GM18520 (cell line): ENCODE data around the gene EDAR.

Experiments
- ATAC-seq: cut with Tn5 transposase; IDR thresholded peaks from one replicate; pipeline ENCODE4 v1.9.1; 2021; ENCODE audit not compliant: unreplicated experiment

The EDAR gene

DNA sequence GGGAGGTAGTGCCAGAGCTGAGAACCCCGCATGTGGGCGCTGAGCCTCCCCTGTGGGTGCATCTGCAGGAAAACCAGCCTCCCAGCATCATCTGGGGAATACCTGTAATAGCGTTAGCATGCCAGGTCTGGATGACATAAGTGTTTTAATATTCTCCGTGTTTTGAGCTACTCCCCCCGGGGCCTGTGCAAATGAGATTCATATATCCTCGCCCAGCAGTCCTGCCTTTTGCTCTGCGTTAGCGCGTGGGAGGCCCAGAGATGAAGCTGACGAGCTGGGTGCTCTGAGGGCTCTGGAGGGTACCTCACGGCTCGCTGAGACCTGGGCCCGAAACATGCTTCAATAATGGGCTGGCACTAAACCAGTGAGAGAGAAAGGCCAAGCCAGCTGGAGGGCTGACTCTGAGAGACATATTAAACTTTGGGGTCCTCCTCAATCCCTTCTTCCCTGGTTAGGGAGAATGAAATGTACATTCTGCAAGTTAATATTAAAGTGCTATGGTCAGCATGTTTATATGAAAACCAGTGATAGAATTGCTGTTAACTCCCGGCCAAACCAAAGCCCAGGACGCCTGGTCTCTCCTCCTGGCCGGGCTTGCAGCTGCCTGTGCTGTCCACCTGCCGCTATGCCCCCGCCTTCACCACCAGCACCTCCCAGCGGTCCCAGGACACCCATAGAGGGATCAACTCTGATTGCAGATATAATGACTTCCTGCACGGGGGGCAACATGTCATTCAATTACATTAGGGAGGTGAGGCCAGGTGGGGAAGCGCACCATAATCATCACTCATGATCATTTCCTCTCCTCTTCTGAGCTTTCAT lies 77.0 kb downstream of the EDAR start:
- ATAC-seq = no peak

DNA sequence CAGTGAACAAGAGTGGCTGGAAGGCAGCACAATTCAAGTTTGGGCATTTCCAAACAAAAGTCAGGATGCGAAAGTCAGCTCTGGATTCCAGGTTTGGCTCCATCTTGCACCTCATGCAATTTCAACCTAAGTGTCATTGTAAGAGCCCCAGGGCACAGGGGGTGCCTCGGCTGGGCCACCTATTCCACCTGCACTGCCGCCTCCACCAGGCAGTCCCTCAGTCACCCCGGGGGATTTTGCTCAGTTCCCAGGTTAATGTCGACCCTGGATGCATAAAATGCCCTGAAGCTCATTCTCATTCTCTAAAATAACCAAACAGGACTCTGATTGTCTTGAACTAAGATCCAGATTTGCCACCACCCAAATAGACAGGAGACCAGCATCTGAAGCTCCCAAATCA lies 77.6 kb downstream of the EDAR start:
- ATAC-seq = no peak

DNA sequence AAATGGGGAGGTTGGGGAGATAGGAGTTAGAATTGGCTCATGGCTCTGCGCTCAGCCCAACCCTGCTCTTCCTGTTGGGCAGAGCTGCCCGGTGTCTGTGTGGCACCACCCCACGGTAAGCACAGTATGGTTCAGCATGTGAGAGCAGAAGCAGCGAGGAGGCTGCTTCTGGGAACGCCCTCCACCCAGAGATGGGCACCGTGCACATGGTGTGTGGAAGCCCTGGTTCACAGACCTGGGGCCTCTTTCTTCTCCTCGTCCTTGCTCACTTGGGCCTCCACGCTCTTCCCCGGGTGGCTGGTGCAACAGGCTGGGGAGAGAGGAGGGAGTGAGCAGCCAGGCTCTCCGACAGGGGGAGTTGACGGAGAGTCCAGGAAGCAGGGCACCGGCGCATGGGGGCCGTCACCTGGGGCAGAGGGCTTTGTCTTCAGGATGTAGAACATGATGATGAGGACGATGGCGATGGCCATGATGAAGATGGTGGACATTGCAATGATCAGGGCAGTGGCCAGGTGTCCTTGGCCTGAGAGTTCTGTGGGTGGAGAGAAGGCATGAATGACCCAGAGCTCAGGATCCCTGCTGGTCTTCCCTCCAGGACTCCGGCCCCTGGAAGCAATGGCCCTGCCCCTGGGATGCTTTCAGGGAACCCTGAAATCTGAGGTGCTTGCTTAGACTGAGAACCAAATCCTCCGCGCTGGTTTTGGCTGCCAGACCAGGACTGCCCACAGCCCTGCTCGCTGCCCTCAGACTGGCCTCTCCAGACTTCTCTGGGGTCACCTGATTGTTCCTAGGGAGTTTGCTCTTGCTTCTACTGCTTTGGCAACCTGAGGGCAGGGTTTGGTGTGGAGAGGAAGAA lies 78.3 kb downstream of the EDAR start:
- ATAC-seq = no peak

DNA sequence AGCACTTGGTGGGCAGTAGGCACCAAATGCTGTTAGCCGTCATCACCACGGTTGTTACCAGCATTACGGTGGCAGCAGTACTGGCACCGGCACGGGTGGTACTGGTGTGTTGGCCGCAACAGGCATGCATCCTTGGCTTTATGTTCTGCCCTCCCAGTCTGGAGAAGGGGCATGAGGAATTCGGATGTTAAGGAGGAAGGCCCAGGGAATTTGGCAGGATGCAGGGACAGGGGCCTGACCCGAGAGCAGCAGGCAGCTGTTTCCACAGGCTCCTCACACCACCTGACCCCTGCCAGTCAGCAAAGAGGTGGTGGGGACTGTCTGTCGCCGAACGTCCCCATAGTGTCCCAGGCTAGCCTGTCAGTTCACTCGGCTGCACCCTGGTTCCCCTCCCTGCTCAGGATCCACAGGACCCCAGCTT lies 79.0 kb downstream of the EDAR start:
- no peak for ATAC-seq

DNA sequence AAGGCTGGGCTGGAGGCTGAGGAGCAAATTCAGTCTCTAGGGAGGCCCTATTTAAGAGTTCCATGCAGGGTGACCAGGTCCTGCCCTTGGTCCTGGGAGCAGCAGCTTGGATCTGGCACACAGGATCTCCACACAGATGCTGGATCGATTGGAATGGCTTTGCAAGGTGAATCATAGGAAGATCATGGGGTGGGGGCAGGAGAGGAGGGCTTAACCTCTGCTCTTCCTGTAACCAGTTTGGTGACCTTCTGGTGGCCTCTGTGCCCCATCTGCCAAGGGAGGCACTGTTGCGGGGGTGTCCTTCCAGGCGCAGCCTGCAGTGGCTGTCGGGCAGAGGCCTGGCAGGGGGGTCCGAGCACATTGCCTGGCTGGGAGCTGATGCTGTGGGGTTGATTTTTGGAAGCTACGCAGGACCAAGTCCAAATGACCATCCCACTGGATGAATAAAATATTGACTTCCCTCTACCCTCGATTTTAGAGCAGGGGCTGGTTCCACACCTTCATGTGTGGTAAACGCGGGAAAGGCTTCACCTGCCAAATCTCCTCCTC lies 79.7 kb downstream of the EDAR start:
- no peak for ATAC-seq

DNA sequence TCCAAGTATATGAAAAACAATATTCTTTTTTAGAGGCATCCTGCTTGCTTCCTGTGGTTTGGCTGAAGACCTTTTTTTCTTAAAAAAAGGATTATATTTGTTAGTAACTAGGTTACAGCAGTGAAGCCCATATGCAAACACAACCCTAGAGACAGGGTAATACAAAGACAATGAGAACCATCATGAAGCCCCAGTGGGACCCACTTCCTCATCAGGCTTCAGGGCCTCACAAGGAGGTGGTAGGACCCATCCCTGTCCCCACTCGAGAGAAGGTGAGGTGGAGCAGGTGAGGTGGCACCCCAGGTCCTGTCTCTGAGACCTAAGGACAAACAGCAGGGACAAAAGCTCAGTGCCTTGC lies 80.3 kb downstream of the EDAR start:
- ATAC-seq = no peak

DNA sequence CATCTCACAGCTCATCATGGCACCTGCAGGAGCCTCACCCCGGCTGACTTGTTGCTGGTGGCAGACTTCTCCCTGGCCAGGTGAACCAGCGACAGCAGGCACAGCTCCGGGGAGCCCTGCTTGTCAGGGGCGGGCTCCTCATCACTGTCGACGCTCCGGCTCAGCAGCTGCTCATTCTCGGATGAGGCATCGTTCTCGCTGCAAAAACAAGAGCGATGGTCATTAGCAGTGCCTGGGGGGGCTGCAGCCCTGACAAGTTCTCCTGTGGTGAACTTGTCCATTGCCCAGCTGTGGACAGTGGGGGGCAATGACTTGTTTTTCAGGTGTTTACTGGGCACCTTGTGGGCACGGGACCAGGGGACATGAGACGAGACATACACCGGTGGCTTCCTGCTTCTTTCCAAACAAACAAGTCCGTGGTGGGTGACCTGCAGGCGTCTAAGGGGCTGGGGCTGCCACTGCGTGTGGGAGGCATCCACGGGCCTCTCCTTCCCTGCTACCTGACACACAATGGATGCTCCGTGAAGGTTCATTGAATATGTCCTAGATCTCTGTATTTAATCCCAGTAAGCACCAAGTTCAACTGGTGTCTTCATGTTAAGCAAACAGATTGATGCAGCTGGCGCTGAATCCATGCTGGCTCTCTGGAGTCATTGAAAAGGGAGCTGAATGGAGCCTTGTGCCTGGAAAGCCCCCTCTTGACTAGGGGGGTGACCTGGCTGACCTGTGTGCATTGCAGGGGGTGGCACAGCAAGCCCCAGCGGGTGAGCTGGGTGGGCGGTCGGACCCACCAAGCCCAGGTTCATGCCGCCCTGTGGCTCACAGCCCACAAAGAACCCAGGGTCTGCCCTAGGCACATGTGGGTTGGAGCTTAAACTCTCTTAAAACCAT lies 81.0 kb downstream of the EDAR start:
- no peak for ATAC-seq

DNA sequence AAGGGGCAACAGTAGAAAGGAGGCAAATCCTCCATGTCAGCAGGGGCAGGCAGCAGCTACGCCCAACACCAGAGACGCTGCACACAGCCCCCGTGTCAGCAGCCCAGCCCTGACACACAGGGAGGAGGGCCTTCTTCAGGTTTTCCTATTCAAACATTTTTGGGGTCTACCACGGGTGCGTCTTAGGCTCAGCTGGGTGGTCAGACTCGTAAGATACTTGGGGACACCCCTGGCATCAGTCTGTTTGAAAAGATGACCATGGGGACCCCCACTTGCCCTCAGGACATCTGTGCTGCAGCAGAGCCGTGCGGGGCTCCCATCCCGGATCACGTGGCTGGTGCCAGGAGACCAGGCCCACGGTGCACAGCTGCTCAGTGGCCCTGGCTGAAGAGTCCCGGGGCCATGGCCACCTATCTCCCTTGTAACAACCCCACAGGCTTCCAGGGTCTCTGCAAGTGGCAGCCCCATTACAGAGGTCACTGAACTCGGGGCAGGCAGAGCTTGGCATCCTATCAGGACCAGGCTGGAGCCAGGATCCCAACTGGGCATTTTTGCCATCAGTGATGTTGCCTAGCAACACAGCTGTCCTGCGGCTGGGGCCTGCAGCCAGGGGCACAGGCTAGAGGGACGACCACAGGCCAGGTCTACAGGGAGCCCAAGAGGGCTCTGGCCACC lies 82.5 kb downstream of the EDAR start:
- ATAC-seq = no peak

DNA sequence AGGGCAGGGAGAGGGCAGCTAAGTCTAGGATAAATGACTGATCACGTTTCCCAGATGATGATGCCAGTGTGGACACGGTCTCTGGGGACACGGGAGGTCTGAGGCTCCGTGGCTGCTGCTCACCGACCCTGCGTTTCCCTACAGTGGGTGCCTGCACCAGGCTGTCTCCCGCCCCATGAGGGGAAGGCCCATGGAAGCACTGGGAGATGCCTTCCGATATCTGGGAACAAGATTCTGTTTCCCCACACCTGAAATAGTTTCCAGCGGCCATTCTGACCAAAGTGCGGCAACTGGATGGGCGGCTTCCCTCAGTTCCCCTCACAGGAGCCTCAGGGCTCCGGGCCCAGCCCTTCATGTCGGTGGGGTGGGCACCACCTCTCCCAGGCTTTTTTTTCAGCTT lies 83.1 kb downstream of the EDAR start:
- no peak for ATAC-seq

DNA sequence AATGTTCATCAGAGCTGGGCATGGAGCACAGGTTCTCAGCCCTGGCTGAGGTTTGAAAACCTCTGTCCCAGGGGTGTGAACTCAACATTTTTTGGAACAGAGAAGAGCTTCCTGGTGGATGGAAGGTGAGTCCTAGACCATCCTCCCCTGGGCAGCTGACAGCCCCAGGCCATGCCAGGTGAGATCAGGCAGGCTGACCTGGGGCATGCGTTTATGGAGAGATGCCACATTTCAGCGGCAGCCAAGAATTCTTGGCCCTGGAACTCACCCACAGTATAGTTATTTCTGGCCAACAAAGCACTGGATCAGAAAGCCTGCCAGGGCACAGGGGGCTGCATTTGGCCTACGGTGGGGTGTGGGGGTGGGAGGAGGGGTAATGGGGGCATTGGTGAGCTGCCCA lies 83.8 kb downstream of the EDAR start:
- no peak for ATAC-seq

DNA sequence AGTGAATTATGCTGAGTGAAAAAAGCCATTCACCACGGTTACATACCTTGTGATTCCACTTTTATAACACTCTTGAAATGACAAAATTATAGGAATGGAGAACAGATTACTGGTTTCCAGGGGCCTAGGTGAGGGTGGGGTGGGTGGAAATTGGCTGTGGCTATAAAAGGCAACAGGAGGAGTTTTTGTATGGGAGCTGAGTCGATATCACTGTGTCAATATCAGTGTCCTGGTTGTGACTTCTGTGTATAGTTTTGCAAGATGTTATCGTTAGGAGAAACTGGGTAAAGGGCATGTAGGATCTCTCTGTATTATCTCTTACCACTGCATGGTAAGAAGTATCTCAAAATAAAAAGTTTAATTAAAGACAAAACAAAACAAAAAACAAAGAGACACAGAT lies 84.3 kb downstream of the EDAR start:
- no peak for ATAC-seq

DNA sequence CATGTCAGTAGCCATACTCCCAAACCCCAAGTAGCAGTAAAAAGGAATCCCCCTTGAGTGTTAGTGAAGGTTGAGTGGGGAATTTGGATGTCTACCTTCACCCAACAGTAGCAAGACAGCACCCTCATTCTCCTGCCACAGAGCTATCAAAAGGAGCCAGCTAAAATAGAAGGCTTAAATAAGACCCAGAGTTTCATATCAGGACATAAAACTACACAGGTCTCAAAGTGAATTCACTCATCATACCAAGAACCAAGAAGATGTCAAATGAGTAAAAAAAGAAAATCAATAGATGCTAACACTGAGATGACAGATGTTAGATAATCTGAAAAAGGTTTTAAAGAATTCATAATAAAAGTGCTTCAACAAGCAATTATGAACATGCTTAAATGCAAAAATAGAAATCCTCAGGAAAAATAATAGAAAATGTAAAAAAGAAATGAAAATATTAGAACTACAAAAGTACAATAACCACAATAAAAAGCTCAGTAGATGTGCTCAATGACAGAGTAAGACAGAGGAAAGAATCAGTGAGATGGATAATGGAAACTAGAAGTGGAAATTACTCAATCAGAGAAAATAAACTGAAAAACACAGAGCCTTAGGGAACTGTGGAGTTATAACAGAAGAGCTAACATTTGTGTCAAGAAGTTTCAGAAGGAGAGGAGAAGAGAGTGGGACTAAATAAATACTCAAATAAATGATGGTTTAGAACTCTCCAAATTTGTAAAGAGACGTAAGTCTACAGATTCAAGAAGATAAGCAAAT lies 90.5 kb downstream of the EDAR start:
- ATAC-seq = no peak

DNA sequence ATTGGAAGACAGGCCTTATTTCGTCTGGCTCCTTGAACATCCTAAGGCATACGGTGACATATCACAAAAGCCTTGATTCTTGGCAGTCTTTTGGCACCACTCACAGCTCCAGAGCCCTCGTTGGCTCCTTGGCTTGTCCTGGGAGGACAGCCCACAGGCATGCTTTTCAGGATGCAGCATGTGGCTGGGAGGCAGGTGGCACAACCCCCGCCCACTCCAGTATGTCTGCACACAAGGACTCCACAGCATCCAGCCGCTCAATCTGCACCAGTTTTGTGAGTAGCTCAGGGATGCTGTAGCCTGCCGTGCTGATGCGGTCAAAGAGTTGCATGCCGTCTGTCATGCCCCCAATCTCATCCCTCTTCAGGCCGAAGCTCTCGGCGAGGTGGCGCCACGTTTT lies 92.3 kb downstream of the EDAR start:
- no peak for ATAC-seq

DNA sequence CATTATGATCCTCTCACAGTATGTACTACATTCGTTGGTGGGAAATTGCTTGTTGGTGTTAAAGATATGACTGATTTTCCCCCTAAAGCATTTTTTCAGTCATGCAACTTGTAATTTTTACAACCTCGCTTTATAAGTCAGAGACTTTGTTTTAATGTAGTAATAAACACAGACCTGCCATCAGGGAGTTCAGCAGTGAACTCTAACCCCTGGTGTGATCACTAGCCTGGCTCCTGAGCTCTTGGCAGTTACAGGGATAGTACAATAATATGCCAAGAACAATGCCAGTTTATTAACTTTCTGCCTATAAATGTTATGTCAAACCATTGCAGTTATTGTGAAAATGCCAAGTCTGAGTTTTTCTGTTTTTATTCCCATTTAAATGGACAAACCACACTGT lies 93.8 kb downstream of the EDAR start:
- no peak for ATAC-seq

DNA sequence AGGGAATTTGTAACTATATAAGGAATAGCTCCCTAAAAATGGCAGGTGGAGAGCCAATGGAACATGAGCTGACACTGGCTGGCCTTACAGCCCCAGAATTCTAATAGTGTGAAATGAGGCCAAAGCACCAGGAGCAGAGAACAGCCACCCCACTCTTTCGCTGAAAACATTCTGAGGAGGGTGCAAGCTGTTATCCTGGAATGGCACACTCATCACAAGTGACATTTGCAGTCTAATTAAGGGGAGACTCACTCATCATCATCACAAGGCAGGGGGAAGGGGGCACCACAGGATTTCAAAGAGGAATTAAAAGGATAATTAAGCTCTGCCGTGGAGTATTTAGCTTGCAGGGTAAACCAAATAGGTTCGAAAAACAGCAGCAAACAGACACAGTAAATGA lies 94.3 kb downstream of the EDAR start:
- no peak for ATAC-seq

DNA sequence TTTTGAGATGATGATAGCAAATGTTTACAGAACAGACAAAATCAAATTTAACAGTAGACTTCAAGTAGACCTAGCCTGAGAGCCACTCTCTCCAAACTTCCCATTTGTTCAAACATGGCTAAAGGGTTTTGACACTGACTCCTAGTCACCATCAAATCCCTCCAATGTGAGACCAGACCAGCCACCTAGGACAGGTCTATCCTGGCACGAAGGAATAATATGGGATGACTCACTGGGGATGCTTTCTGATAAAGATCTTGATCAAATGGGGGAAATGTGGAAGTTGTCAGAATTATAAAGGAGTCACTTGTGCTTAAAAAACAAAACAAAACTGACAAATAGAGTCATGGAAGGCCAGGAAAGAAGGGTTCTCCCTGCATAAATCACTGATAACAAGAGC lies 95.7 kb downstream of the EDAR start:
- no peak for ATAC-seq

DNA sequence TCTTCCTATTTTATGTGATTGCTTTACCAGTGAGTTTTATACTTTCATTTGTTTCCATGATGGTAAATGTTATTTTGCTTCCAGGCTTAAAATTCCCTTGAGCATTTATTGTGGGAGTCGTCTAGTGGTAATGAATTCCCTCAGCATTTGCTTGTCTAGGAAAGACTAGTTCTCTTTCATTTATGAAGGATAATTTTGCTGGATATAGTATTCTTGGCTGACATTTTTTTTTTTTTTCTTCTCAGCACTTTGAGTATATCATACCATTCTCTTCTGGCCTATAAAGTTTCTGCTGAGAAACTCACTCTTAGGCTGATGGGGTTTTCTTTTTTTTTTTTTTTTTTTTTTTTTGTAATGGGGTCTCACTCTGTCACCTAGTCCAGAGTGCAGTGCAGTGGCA lies 99.1 kb downstream of the EDAR start:
- no peak for ATAC-seq

DNA sequence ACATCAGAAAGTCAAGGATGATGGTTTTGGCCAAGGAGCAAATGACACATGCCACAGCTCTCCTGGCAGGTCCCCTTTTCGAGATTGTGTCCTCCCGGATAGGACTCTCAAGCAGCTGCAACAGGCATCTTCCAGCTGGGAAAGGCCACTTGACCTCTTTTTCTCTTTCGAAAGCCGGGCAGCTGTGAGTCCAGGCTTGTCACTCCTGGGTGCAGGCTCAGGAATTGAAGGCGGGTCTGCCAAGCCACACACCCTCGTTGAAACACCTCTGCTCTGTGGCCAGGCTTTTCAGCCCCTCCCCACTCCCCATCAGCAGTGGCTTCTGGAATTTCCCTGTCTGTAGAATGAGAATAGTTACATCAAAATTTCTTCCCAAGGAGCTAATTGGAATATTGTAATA lies 104.4 kb downstream of the EDAR start:
- ATAC-seq = no peak

DNA sequence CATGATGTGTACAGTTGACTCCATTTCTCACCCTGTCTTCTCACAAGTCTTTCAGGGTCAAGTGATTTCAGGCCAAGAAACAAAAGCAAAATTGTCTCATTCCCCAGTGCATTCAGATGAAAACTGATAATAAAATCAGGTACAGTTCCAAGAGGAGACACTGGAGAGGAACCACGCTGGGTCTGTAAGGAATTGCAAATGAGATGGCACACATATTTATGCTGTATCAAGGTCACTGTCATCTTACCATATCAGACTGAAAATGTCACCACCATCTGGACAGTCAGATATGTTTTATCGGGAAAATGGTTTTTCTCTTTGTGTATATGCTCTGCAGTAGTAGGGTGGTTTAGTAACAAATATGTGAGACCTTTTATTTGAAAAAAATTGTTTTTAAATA lies 110.7 kb downstream of the EDAR start:
- no peak for ATAC-seq

DNA sequence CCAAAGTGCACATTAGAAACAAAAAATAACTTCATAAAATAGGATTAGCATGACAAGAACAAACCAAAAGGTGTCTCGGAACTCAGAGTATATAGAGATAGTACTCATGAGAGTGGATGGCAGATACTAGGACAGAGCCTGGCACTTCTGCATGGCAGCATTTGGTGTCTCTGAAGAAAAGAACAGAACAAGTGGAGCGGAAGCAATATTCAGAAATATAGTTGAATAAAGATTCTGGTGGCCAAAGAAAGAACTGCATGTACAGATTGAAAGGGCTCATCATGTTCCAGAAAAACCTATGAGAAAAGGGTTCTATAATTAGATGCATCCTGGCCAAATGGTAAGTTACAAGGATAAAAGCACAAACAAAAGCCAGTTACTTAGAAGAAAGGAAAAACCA lies 111.5 kb downstream of the EDAR start:
- ATAC-seq = no peak
